Natural killer cell (primary cell): ENCODE data around the gene HSD17B4. TPM values are rescaled to one million over a fixed set of nuclear protein-coding genes. Genes with fewer than 3 reads are reported as not detected.

Experiments used
- ATAC-seq, 3 donors: fragments of 150-1000 bp in 2 of 3; fragments of 200-7000 bp in 1 of 3; cut with Tn5 transposase; 1 replicate in 1 of 3; 2 replicates in 2 of 3; pipeline ENCODE4 v1.10.0; 2021; ENCODE audit warnings: mild to moderate bottlenecking in 2 of 3, moderate library complexity in 2 of 3
- DNase-seq, 2 donors: peaks; one replicate each; pipeline versions ENCODE4 v3.0.0 to v3.0.0-alpha.2; 2013 to 2021; ENCODE audit warnings: mixed read lengths in 1 of 2
- H3K27ac ChIP-seq: one replicate; pipeline ENCODE4 v1.5.1; 2013; ENCODE audit warnings: mild to moderate bottlenecking, low read length
- H3K27me3 ChIP-seq: one replicate; pipeline ENCODE4 v1.6.1; 2013; ENCODE audit warnings: low read length; ENCODE audit not compliant: control insufficient read depth, insufficient read depth
- H3K36me3 ChIP-seq: one replicate; pipeline ENCODE4 v1.6.1; 2013; ENCODE audit warnings: low read length; ENCODE audit not compliant: control insufficient read depth, insufficient read depth
- H3K4me1 ChIP-seq: one replicate; pipeline ENCODE4 v1.6.1; 2013; ENCODE audit warnings: low read length; ENCODE audit not compliant: control insufficient read depth, insufficient read depth
- H3K4me3 ChIP-seq: one replicate; pipeline ENCODE4 v1.5.1; 2013; ENCODE audit warnings: low read length
- H3K9me3 ChIP-seq: one replicate; pipeline ENCODE4 v1.6.1; 2013; ENCODE audit warnings: low read length; ENCODE audit not compliant: control insufficient read depth, insufficient read depth
- H3K27ac Mint-ChIP-seq, 2 donors: one replicate each; pipeline ENCODE4 v1.8.0; 2022; ENCODE audit warnings: mild to moderate bottlenecking in 2 of 2, mixed read lengths in 2 of 2, moderate library complexity in 1 of 2
- H3K27me3 Mint-ChIP-seq, 2 donors: one replicate each; pipeline ENCODE4 v1.8.0; 2022; ENCODE audit warnings: low read depth in 2 of 2, mixed read lengths in 2 of 2
- H3K36me3 Mint-ChIP-seq: one replicate; pipeline ENCODE4 v1.8.0; 2022; ENCODE audit warnings: mixed read lengths
- H3K4me1 Mint-ChIP-seq, 2 donors: one replicate each; pipeline ENCODE4 v1.8.0; 2022; ENCODE audit warnings: mixed read lengths in 2 of 2
- H3K4me3 Mint-ChIP-seq: one replicate; pipeline ENCODE4 v1.8.0; 2022; ENCODE audit warnings: mild to moderate bottlenecking, moderate library complexity, mixed read lengths
- H3K9me3 Mint-ChIP-seq, 2 donors: one replicate each; pipeline ENCODE4 v1.8.0; 2022; ENCODE audit warnings: mixed read lengths in 2 of 2
- WGBS: methylation state at CpG from one replicate; pipeline ENCODE4 v1.1.7; 2013; ENCODE audit warnings: missing lambda C conversion rate; ENCODE audit not compliant: insufficient coverage; 5-methylcytosine and 5-hydroxymethylcytosine counted together
- intact Hi-C: fragments of 100-400 bp; cut with micrococcal nuclease; formaldehyde crosslinking; loops from one replicate; pipeline ENCODE4 v1.14.2; 2022
- total RNA-seq, 4 donors: library from RNA; stranded (reverse); fragments of 120-200 nt in 1 of 4; gene quantifications; one replicate each; pipeline versions ENCODE4 v1.2.3 to v1.2.4, GENCODE V29; 2013 to 2022
- TF ChIP-seq, protein P1 (sequence below): fragments of 200-600 bp; IDR thresholded peaks from one replicate; pipeline ENCODE4 v1.8.0; 2022; ENCODE audit warnings: antibody characterized with exemption

The HSD17B4 gene
- total RNA-seq, 3 donors from 2014 or later (not counting 1 experiment from before 2014, with no cell fraction given), result 38.2 to 76.9 (median 51.9) TPM

DNA sequence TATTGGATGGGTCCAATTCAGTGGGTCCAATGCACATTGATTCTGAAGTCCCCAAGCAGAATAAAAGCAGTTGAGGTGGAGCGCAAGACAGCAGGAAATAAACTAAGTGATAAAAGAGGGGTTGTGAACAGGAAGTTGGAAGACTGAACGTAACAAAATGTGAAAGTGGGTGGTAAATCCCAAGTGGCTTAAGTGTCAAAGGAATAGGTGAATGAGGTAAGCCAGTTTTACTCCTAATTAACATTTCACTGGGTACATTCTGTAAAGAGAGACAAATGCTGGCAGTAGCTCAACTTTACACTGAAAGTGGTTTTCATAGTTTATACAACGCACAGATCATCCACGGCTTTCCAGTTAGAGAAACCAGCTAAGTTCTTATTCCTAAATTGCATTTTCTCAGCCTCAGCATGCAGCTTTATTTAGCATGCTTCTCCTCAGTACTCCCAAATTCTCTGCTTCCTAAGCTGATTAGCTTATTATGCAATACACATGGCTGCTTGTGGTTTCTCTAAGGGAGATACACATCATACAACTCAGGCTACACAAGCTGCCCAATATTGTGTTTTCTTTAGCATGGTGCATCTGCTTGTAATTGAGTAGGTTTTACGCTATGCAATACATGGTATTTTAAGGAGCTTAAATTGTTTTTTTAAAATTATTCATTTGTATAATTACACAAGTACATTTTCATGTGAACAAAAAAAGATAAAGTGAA, 34.2 kb upstream of the HSD17B4 start:
- Histone ChIP-seq H3K27ac (no peak overlapping the region), H3K4me1 (no peaks in the 10 kb centered on the region), H3K9me3 (no peaks in the 10 kb centered on the region), H3K36me3 (no peaks in the 10 kb centered on the region), H3K27me3 (no peaks in the 10 kb centered on the region), H3K4me3 (no peak overlapping the region)
- intact Hi-C loops, result no loop called here
- Mint-ChIP-seq H3K36me3 (no peaks in the 10 kb centered on the region), H3K27ac (no peak overlapping the region), H3K4me1 (peaks cover 6 to 7% of the 10 kb centered on the region in 2 donors), H3K27me3 (peaks cover 4 to 7% of the 10 kb centered on the region in 2 donors), H3K4me3 (no peak overlapping the region), H3K9me3 (no peaks in the 10 kb centered on the region)
- 43% methylated on average over 4 of the region's 5 CpGs for WGBS
- no peak for DNase-seq
- TF ChIP-seq, protein P1, sequence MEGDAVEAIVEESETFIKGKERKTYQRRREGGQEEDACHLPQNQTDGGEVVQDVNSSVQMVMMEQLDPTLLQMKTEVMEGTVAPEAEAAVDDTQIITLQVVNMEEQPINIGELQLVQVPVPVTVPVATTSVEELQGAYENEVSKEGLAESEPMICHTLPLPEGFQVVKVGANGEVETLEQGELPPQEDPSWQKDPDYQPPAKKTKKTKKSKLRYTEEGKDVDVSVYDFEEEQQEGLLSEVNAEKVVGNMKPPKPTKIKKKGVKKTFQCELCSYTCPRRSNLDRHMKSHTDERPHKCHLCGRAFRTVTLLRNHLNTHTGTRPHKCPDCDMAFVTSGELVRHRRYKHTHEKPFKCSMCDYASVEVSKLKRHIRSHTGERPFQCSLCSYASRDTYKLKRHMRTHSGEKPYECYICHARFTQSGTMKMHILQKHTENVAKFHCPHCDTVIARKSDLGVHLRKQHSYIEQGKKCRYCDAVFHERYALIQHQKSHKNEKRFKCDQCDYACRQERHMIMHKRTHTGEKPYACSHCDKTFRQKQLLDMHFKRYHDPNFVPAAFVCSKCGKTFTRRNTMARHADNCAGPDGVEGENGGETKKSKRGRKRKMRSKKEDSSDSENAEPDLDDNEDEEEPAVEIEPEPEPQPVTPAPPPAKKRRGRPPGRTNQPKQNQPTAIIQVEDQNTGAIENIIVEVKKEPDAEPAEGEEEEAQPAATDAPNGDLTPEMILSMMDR, result no peak
- no peak for ATAC-seq

DNA sequence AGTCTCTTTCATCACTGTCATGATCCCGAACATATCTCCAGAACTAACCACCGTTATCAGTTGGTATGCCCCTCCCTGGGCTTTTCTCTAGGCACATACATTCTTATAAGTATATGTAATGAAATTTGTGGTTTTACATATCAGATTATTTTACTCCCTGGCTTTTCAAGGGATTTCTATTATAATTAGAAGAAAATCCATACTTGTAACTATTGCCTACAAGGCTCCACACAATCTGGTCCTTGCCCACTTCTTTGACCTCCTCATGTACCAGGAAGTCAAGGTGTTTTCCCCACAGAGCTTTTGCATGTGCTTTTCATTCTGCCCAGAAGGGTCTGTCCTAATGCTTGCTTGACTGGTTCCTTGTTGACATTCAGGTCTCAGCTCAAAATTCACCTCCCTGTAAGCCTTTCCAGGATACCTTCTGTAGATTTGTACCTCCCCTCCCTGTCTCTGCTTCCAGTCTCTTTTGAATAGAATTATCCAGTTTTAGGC, 33.6 kb upstream of the HSD17B4 start:
- H3K4me1 Mint-ChIP-seq, result peaks cover 6 to 7% of the 10 kb centered on the region in 2 donors
- Histone ChIP-seq H3K4me1 (no peaks in the 10 kb centered on the region), H3K27me3 (no peaks in the 10 kb centered on the region), H3K9me3 (no peaks in the 10 kb centered on the region), H3K27ac (peak overlapping the region; percentile 14), H3K36me3 (no peaks in the 10 kb centered on the region), H3K4me3 (no peak overlapping the region)
- no peak for DNase-seq
- H3K36me3 Mint-ChIP-seq, result no peaks in the 10 kb centered on the region
- WGBS, result no CpG with 5 or more reads among the region's 2 CpGs
- H3K9me3 Mint-ChIP-seq, result no peaks in the 10 kb centered on the region
- no peak overlapping the region for H3K4me3 Mint-ChIP-seq
- peaks cover 4 to 7% of the 10 kb centered on the region in 2 donors for H3K27me3 Mint-ChIP-seq
- intact Hi-C loops, result no loop called here
- TF ChIP-seq, protein P1, result no peak
- H3K27ac Mint-ChIP-seq, result no peak overlapping the region
- ATAC-seq, result no peak

DNA sequence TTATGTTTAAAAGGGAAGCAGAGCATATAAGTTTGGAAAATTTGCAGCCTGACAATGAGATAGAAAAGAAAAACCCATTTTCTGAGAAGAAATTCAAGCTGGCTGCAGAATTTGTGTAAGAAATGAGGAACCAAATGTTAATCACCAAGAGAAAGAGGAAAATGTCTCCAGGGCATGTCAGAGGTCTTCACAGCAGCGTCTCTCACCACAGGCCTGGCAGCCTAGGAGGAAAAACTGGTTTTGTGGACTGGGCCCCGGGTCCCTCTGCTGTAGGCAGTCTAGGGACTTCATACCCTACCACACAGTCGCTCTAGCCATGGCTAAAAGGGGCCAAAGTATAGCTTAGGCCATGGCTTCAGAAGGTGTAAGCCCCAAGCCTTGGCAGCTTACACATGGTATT, 32.1 kb upstream of the HSD17B4 start:
- H3K4me3 Mint-ChIP-seq, result no peak overlapping the region
- no peaks in the 10 kb centered on the region for H3K36me3 ChIP-seq
- H3K9me3 Mint-ChIP-seq, result no peaks in the 10 kb centered on the region
- TF ChIP-seq, protein P1, result no peak
- ATAC-seq (no peak), DNase-seq (no peak)
- peak overlapping the region; percentile 21 for H3K27ac ChIP-seq
- 42% methylated on average over 3 of the region's 3 CpGs for WGBS
- no peaks in the 10 kb centered on the region for H3K36me3 Mint-ChIP-seq
- peaks cover 4 to 7% of the 10 kb centered on the region in 2 donors for H3K27me3 Mint-ChIP-seq
- no peaks in the 10 kb centered on the region for H3K9me3 ChIP-seq
- no peak overlapping the region for H3K4me3 ChIP-seq
- H3K27ac Mint-ChIP-seq, result no peak overlapping the region
- H3K4me1 Mint-ChIP-seq, result peaks cover 6 to 7% of the 10 kb centered on the region in 2 donors
- H3K27me3 ChIP-seq, result no peaks in the 10 kb centered on the region
- intact Hi-C loops, result no loop called here
- H3K4me1 ChIP-seq, result no peaks in the 10 kb centered on the region
